ENCODE data around the gene IFT43.
"Not testable (repeated sequence)": the region's sequence is repeated elsewhere in the genome, so short reads cannot be mapped to it uniquely, and the experiment has no call there.

The IFT43 gene

GRCh38 chr14:76009627-76010026, 24.1 kb downstream of the IFT43 start:
- not testable (repeated sequence) for DNase-seq (ENCODE audit: insufficient read length, low spot score); FAIRE-seq

- FAIRE-seq: no peak
- DNase-seq (ENCODE audit: insufficient read length, low spot score): no peak
These were observed 26.4 kb downstream of the IFT43 start for GRCh38 chr14:76011930-76012329.

DNA sequence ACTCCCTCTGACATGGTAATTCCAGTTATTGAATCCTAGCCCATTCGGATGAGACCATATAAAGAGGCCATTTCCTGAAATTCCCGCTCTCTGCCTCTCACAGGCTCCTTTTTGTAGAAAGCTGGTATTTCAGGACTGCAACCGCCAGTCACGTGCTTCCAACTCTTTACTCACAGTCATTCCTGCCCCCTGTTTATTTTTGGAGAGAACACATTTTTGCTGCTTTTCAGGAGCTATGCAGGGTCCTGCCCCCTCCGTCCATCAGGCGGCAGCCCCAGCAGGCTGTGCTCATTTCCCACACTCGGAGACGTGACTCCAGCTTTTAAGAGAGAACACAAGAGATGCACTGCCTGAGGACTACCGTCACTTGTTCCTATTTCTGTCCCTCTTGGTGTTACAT, 26.8 kb downstream of the IFT43 start:
- DNase-seq (ENCODE audit: insufficient read length, low spot score) (no peak), FAIRE-seq (no peak)

GRCh38 chr14:76015191-76015590, 29.6 kb downstream of the IFT43 start:
- DNase-seq (ENCODE audit: insufficient read length, low spot score) (no peak), FAIRE-seq (no peak)

GRCh38 chr14:76015668-76016067, 30.1 kb downstream of the IFT43 start:
- DNase-seq (ENCODE audit: insufficient read length, low spot score) (no peak), FAIRE-seq (peak; percentile 67)

GRCh38 chr14:76019676-76020075, 34.1 kb downstream of the IFT43 start:
- FAIRE-seq (no peak), DNase-seq (ENCODE audit: insufficient read length, low spot score) (no peak)

- no peak for FAIRE-seq
- no peak for DNase-seq (ENCODE audit: insufficient read length, low spot score)
These were observed 37.4 kb downstream of the IFT43 start for GRCh38 chr14:76022991-76023390.

DNA sequence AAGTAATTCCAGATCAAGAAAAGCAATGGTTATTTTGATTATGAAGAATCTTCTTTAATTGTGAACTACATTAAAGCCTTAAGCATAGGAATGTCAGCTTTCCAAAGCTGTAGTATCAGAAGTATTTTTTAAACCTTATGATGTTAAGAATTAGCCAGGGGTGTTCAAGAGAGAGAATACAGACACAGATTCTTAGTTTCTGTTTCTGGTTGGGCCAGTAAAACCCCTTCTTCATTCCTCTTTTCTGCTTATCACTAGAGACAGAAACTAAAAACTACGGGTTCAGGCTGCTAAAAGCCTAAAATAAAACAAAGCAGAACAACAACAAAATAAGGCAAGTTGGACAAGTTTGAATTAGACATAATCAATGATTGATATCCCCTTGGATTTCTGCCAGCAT, 38.2 kb downstream of the IFT43 start:
- FAIRE-seq: peak; percentile 84

GRCh38 chr14:76024211-76024907, 38.8 kb downstream of the IFT43 start:
- no peak for DNase-seq (ENCODE audit: insufficient read length, low spot score)
- FAIRE-seq: peak; percentile 37

More for the DNA sequence above, 38.2 kb downstream of the IFT43 start:
- peak; percentile 8 for DNase-seq (ENCODE audit: insufficient read length, low spot score)

DNA sequence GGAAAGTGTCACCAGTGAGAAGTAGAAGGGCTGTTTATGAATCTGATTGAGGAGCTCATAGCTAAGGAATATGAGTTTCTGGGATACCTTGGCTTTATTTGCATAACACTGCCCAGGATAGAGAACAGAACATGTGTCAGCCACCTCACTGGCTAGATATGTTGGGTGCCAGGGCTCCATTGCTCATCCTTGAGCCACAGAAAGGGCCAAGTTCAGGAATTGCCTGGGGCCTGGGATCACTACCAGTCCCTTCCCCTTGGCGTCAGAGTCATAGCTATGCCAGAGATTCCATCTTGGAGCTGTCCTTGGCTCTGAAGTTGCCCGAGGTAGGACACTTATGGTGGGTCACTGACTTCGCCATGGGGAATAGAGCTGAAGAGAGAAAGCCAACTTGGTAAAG, 49.0 kb downstream of the IFT43 start:
- no peak for FAIRE-seq
- no peak for DNase-seq (ENCODE audit: insufficient read length, low spot score)

DNA sequence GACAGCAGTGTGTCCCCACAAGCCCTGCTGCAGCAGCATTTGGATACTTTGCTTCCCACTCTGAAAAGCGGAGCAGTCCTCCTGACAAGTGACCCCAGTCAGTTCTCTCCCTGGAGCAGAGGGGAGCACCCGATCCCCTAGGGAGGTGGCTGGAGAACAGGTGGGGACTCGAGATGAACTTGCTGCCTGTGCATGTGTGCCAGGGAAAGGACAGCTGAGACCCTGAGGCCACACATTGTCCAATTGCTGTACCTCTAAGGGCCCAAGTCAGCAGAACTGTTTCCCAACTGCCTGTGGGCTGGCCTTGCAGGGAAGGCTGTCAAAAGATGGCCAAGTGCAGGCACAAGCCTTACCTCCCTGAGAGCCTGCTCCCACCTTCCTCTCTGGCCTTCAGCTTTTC, 55.1 kb downstream of the IFT43 start:
- FAIRE-seq (no peak), DNase-seq (ENCODE audit: insufficient read length, low spot score) (no peak)

DNA sequence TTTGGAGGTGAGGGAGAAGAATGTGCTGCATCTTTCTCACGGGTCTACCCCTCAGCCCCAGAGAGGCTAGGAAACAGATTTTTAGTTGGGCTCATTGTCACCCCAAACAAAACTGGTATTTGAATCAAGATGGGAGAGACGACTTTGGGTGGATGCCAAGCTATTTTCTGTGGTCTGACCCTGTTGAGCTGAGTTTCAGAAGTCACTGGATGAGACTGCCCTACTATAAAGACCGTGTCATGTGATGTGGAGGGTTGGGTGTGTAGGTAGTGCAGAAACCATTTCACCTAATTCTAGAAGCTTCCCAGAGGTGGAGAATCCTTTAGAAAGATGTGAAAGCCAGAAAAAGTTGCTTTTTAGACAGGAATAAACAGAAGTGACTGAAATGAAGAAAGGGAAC, 60.2 kb downstream of the IFT43 start:
- DNase-seq (ENCODE audit: insufficient read length, low spot score): no peak
- FAIRE-seq: no peak

DNA sequence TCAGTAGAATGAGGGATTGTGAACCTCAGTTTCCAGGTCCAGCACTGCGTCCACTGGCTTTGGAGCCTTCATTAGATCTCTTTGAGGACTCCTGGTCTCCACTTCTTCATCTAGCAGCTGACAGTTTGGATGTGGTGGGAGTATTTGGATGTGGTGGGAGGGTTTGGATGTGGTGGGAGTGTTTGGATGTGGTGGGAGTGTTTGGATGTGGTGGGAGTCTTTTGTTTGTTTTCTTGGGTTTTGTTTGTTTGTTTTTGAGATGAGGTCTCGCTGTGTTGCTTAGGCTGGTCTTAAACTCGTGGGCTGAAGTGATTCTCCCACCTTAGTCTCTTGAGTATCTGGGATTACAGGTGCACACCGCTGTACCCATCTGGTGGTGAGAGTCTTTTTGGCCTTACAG, 64.7 kb downstream of the IFT43 start:
- no peak for DNase-seq (ENCODE audit: insufficient read length, low spot score)
- FAIRE-seq: no peak

- DNase-seq (ENCODE audit: insufficient read length, low spot score) (peak; percentile 48), FAIRE-seq (peak; percentile 92)
These were observed 65.3 kb downstream of the IFT43 start for GRCh38 chr14:76050797-76051392.

- no peak for DNase-seq (ENCODE audit: insufficient read length, low spot score)
- no peak for FAIRE-seq
These were observed 66.3 kb downstream of the IFT43 start for GRCh38 chr14:76051717-76052465.

- FAIRE-seq (no peak), DNase-seq (ENCODE audit: insufficient read length, low spot score) (no peak)
These were observed 68.2 kb downstream of the IFT43 start for GRCh38 chr14:76053572-76054355.

DNA sequence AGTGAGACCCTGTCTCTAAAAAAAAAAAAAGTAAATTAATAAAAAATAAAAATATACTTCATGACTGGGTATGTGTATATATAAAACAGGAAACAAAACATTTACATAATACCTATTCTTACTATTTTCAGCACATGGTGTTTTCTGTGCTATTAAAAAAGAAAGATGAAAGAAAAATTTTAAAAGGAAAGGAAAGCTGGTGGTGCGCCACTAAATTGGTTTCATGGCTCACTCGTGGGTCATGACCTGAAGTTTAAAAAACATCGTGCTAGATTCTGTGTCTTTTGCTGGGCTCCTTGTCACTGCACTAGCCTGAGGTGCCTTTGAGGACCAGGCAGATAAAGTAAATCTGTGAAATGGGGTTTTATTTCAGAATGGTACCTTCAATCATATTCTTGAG, 69.8 kb downstream of the IFT43 start:
- FAIRE-seq (no peak), DNase-seq (ENCODE audit: insufficient read length, low spot score) (no peak)

GRCh38 chr14:76056128-76056527, 70.6 kb downstream of the IFT43 start:
- FAIRE-seq (no peak), DNase-seq (ENCODE audit: insufficient read length, low spot score) (no peak)

- no peak for DNase-seq (ENCODE audit: insufficient read length, low spot score)
- FAIRE-seq: no peak
These were observed 72.4 kb downstream of the IFT43 start for GRCh38 chr14:76057914-76058313.

GRCh38 chr14:76063327-76063726, 77.8 kb downstream of the IFT43 start:
- no peak for FAIRE-seq
- no peak for DNase-seq (ENCODE audit: insufficient read length, low spot score)

GRCh38 chr14:76065519-76065918, 80.0 kb downstream of the IFT43 start:
- DNase-seq (ENCODE audit: insufficient read length, low spot score) (no peak), FAIRE-seq (no peak)

All from GM19239 (cell line).